Measurements from ENCODE around the gene F2RL1.

Gene F2RL1

DNA sequence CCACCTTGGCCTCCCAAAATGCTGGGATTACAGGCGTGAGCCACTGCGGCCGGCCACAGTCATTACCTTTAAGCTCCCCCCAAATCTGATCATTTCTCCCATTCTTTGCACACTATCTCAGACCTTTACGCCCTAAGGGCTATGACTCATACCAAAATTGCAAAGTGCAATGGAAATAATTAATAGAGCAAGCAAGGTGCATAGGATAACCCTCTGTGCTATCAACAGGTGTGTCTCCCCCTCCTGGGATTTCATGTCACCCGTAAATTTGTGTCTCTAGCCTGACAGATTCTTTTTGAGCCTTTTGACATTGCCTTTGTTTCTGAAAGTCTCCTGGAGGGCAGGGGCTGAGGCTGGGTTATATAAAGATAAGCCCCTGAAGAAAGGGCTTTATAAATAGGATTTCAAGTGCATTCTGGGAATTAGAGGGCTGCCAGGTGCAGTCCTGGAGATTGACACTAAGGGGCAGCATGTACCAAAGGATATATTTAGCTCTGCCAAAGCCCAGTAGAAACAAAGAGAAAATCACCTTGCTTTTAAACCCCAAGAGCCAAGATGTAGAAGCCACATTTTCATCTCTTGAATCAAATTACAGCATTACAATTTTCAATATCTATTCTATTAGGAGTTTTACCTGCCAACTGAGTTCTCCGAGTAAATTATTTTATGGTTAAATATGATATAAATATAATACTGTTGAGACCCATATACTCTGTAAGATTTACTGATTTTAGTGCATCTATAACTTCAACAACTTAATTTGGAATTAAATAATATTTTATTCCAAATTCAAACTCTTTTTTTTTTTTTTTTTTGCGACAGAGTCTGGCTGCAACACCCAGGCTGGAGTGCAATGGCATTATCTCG lies 49.2 kb downstream of the F2RL1 start:
- TF ChIP-seq, protein P1, sequence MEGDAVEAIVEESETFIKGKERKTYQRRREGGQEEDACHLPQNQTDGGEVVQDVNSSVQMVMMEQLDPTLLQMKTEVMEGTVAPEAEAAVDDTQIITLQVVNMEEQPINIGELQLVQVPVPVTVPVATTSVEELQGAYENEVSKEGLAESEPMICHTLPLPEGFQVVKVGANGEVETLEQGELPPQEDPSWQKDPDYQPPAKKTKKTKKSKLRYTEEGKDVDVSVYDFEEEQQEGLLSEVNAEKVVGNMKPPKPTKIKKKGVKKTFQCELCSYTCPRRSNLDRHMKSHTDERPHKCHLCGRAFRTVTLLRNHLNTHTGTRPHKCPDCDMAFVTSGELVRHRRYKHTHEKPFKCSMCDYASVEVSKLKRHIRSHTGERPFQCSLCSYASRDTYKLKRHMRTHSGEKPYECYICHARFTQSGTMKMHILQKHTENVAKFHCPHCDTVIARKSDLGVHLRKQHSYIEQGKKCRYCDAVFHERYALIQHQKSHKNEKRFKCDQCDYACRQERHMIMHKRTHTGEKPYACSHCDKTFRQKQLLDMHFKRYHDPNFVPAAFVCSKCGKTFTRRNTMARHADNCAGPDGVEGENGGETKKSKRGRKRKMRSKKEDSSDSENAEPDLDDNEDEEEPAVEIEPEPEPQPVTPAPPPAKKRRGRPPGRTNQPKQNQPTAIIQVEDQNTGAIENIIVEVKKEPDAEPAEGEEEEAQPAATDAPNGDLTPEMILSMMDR (IDR thresholded peaks at IDR 0.05) = peak; percentile 91
- Mint-ChIP-seq H3K4me1 (peaks cover 7% of the 10 kb centered on the region), H3K27me3 (ENCODE audit: low read depth, poor library complexity) (no peaks in the 10 kb centered on the region), H3K9me3 (no peaks in the 10 kb centered on the region), H3K27ac (no peak overlapping the region), H3K4me3 (no peak overlapping the region), H3K36me3 (ENCODE audit: low read depth) (no peaks in the 10 kb centered on the region)
- peak; percentile 73 for DNase-seq

DNA sequence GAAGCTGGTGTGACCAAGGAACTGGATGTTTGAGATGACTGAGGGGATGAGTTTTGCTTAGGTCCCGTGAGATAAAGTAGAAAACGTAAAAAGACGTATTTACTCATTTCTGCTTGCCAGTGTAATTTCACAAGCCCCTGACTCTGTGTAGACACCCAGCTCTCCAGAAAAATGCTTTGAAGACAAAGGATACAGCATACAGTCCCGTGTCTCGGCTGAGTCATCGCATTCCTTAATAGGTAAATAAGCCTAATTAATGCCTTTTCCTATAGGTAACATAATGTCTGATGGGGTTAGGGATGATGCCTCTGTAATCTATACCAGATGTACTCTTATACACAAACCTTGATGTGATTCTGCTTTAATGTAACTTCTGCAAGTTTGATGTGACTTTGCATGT lies 51.2 kb downstream of the F2RL1 start:
- Mint-ChIP-seq H3K36me3 (ENCODE audit: low read depth) (no peaks in the 10 kb centered on the region), H3K4me1 (peaks cover 12% of the 10 kb centered on the region), H3K27ac (no peak overlapping the region), H3K9me3 (no peaks in the 10 kb centered on the region), H3K4me3 (no peak overlapping the region), H3K27me3 (ENCODE audit: low read depth, poor library complexity) (no peaks in the 10 kb centered on the region)
- TF ChIP-seq, protein P1 (IDR thresholded peaks at IDR 0.05) = no peak
- no peak for DNase-seq

DNA sequence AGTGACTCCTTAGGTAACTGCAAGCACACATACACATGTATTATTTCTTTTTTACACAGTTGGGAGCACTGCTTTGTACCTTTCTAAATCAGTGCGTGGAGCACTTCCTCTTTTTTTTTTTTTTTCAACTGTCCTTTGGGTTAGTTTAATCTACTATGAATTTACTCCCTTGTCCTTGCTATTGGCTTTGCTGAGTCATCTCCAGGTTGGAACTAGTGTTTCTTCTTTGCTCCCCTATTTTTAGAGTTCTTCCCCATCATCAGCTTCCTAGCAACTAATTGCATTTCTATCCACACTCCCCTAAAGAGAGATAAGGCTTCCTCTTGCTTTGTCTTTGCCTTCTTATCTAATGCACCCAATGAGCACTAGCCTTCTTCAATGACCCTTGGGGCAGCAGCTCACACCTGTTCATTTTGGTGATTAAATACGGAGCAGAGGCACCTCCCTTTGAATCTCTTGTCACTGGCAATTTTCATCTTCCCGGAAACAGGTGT lies 55.3 kb downstream of the F2RL1 start:
- H3K27me3 Mint-ChIP-seq (ENCODE audit: low read depth, poor library complexity) = no peaks in the 10 kb centered on the region
- H3K4me3 Mint-ChIP-seq = no peak overlapping the region
- TF ChIP-seq, protein P1 (IDR thresholded peaks at IDR 0.05) = no peak
- H3K27ac Mint-ChIP-seq = no peak overlapping the region
- DNase-seq = no peak
- H3K9me3 Mint-ChIP-seq = no peaks in the 10 kb centered on the region
- peaks cover 9% of the 10 kb centered on the region for H3K4me1 Mint-ChIP-seq
- no peaks in the 10 kb centered on the region for H3K36me3 Mint-ChIP-seq (ENCODE audit: low read depth)

Measured in nephron progenitor cell (in vitro differentiated cells).